H7 (cell line): ENCODE results near the gene CIZ1. TPM values are rescaled to one million over a fixed set of nuclear protein-coding genes. Genes with fewer than 3 reads are reported as not detected.

ENCODE experiments used
- DNase-seq: peaks from one replicate; pipeline ENCODE4 v3.0.0; 2012
- H3K27me3 ChIP-seq: 2 replicates; pipeline ENCODE4 v1.6.0; 2011; ENCODE audit warnings: mild to moderate bottlenecking, low read length; ENCODE audit not compliant: control insufficient read depth, insufficient read depth
- H3K36me3 ChIP-seq: replicated peaks from 2 replicates; pipeline ENCODE4 v1.5.1; 2011; ENCODE audit warnings: low read length; ENCODE audit not compliant: control insufficient read depth, insufficient read depth
- H3K4me3 ChIP-seq: 2 replicates; pipeline ENCODE4 v1.5.1; 2011; ENCODE audit warnings: low read depth, mild to moderate bottlenecking, control low read depth, low read length, moderate library complexity; ENCODE audit not compliant: insufficient read depth
- total RNA-seq: library from RNA; depleted of rRNA; stranded (reverse); fragments of >200 nt; shearing (Covaris generic); gene quantifications from 2 replicates; pipeline ENCODE4 v1.2.3, GENCODE V29; 2014

The CIZ1 gene
- total RNA-seq, 1 experiment from 2014 or later: 36.8 TPM

GRCh38 chr9:128152133-128153059 is 39.0 kb downstream of the CIZ1 start:
- Histone ChIP-seq H3K27me3 (no peaks in the 10 kb centered on the region; the same call in 1 of the 2 replicates), H3K4me3 (no peak overlapping the region), H3K36me3 (no peaks in the 10 kb centered on the region)
- DNase-seq: peak; percentile 39

- no peak overlapping the region for H3K4me3 ChIP-seq
- no peaks in the 10 kb centered on the region; the same call in 1 of the 2 replicates for H3K27me3 ChIP-seq
- DNase-seq: peak; percentile 38
- H3K36me3 ChIP-seq: no peaks in the 10 kb centered on the region
Measured at GRCh38 chr9:128151309-128152132, 39.9 kb downstream of the CIZ1 start.

- peak; percentile 96 for DNase-seq
- H3K4me3 ChIP-seq: no peak overlapping the region
Measured at GRCh38 chr9:128150594-128151308, 40.6 kb downstream of the CIZ1 start.

GRCh38 chr9:128149951-128150593 is 41.3 kb downstream of the CIZ1 start:
- H3K4me3 ChIP-seq: no peak overlapping the region
- DNase-seq: no peak
- no peaks in the 10 kb centered on the region for H3K36me3 ChIP-seq
- no peaks in the 10 kb centered on the region; the same call in 1 of the 2 replicates for H3K27me3 ChIP-seq

More at GRCh38 chr9:128150594-128151308, 40.6 kb downstream of the CIZ1 start:
- Histone ChIP-seq H3K27me3 (no peaks in the 10 kb centered on the region; the same call in 1 of the 2 replicates), H3K36me3 (no peaks in the 10 kb centered on the region)

DNA sequence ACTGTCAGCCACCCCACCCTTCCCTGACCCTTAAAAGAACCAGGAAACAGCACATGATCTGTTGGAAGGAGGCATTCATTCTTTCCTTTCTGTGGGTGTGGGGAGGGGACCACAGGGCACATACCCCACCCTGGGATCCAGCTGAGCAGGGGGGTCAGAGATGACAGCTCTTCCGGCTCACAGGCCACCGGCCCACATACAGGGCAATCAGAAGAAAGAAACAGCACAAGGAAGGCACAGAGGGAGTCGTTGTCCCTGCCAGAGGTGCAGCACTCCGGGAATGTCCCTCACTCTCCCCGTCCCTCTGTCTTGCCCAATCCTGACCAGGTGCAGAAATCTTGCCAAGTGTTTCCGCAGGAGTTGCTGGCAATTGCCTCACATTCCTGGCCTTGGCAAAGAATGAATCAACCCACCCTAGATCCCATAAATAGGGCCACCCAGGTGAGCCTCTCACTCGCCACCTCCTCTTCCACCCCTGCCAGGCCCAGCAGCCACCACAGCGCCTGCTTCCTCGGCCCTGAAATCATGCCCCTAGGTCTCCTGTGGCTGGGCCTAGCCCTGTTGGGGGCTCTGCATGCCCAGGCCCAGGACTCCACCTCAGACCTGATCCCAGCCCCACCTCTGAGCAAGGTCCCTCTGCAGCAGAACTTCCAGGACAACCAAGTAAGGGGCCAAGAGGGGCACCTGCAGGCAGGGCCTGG is 42.2 kb downstream of the CIZ1 start, which contains the start of gene LCN2:
LCN2 (plus strand) TSS at position 453 of the 701 bp plus-strand sequence; CDS start at position 526, 73 bp downstream.
- H3K4me3 ChIP-seq: no peak within 1 kb of the TSS
- no peaks in the 10 kb centered on the region; the same call in 1 of the 2 replicates for H3K27me3 ChIP-seq
- no peaks in the 10 kb centered on the region for H3K36me3 ChIP-seq
- DNase-seq: peak; percentile 35

- Histone ChIP-seq H3K4me3 (no peak overlapping the region), H3K27me3 (no peaks in the 10 kb centered on the region; the same call in 1 of the 2 replicates)
- DNase-seq: peak; percentile 34
Measured at GRCh38 chr9:128148509-128149000, 42.8 kb downstream of the CIZ1 start.

GRCh38 chr9:128146591-128147120 is 44.7 kb downstream of the CIZ1 start:
- Histone ChIP-seq H3K27me3 (no peaks in the 10 kb centered on the region; the same call in 1 of the 2 replicates), H3K36me3 (no peaks in the 10 kb centered on the region), H3K4me3 (no peak overlapping the region)
- DNase-seq: peak; percentile 55

More at GRCh38 chr9:128148509-128149000, 42.8 kb downstream of the CIZ1 start:
- no peaks in the 10 kb centered on the region for H3K36me3 ChIP-seq

GRCh38 chr9:128145951-128146351 is 45.4 kb downstream of the CIZ1 start:
- Histone ChIP-seq H3K4me3 (no peak overlapping the region), H3K27me3 (no peaks in the 10 kb centered on the region), H3K36me3 (no peaks in the 10 kb centered on the region)
- DNase-seq: peak; percentile 59

GRCh38 chr9:128145536-128145935 is 45.8 kb downstream of the CIZ1 start:
- no peaks in the 10 kb centered on the region for H3K27me3 ChIP-seq
- H3K36me3 ChIP-seq: no peaks in the 10 kb centered on the region
- no peak for DNase-seq
- no peak overlapping the region for H3K4me3 ChIP-seq

GRCh38 chr9:128144239-128145181 is 46.9 kb downstream of the CIZ1 start:
- peak; percentile 52 for DNase-seq
- Histone ChIP-seq H3K27me3 (no peaks in the 10 kb centered on the region), H3K36me3 (no peaks in the 10 kb centered on the region), H3K4me3 (no peak overlapping the region)

DNA sequence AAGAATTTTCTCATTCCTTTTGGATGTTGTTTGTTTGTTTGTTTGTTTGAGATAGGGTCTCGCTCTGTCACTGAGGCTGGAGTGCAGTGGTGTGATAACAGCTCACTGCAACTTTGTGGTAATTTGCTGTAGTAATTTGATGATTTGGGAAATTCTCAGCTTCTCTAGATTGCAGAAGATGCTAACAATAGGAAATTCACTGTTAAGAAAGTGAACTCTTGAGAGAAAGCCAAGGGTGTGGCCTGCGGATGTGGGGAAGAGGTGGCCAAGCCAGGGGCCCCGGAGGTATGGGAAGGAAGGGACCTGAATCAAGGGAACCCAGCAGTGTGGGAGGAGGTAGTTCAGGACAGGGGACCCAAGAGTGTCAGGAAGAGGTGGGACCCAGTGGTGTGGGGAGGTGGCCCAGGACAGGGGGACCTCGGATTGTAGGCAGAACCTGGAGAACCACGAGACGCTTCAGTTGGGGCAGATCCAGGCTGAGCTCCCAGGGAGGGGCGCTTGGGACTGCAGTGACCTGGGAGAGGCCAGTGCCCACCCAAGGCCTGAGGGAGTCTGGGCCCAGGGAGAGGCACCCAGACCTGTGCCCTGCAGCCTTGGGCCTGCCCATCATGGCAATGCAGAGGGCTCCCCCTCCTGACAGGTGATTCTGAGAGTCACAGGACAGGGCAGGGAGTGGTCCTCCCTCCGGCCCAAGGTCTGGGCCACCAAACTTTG is 47.7 kb downstream of the CIZ1 start:
- peak; percentile 67 for DNase-seq
- no peaks in the 10 kb centered on the region for H3K27me3 ChIP-seq
- no peak overlapping the region for H3K4me3 ChIP-seq

More for the DNA sequence above, 47.7 kb downstream of the CIZ1 start:
- no peaks in the 10 kb centered on the region for H3K36me3 ChIP-seq
